Vagina (tissue), 2 donors: ENCODE data around the gene ARL5C.

ENCODE experiments used
- POLR2AphosphoS5 ChIP-seq, 2 donors: sonication (generic); formaldehyde crosslinking; IDR thresholded peaks; one replicate each; pipeline ENCODE4 v1.9.0; 2017; ENCODE audit warnings: antibody characterized with exemption in 2 of 2, mild to moderate bottlenecking in 2 of 2, low read depth in 1 of 2; ENCODE audit not compliant: insufficient read depth in 1 of 2
- TF ChIP-seq, protein P1 (sequence below), 3 experiments: fragments of 450-650 bp in 2 of 3; fragments of 200-600 bp in 1 of 3; sonication (generic) in 1 of 3; IDR thresholded peaks; one replicate each; pipeline ENCODE4 v1.5.1; 2017 to 2019; ENCODE audit warnings: antibody characterized with exemption in 3 of 3, mild to moderate bottlenecking in 2 of 3, moderate library complexity in 2 of 3

DNA sequence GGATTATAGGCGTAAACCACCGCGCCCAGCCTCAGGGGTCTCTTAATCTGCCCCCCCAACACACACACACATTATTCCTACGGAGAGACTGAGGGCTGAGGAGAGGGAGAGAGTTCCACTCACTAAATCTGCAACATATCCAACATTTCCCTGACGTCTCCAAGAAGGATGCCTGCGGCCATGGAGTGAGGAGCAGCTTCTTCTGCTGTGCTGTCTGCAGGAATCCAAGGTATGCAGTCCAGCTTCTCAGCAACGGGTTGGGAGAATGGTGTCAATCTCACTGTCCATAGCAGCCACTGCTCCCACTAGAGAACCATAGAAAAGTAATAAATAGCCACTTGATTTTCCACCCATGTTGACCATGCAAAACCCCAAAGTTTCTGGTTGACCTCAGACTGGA lies 9.5 kb downstream of the ARL5C start:
- TF ChIP-seq, protein P1, sequence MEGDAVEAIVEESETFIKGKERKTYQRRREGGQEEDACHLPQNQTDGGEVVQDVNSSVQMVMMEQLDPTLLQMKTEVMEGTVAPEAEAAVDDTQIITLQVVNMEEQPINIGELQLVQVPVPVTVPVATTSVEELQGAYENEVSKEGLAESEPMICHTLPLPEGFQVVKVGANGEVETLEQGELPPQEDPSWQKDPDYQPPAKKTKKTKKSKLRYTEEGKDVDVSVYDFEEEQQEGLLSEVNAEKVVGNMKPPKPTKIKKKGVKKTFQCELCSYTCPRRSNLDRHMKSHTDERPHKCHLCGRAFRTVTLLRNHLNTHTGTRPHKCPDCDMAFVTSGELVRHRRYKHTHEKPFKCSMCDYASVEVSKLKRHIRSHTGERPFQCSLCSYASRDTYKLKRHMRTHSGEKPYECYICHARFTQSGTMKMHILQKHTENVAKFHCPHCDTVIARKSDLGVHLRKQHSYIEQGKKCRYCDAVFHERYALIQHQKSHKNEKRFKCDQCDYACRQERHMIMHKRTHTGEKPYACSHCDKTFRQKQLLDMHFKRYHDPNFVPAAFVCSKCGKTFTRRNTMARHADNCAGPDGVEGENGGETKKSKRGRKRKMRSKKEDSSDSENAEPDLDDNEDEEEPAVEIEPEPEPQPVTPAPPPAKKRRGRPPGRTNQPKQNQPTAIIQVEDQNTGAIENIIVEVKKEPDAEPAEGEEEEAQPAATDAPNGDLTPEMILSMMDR (IDR thresholded peaks at IDR 0.05): no peak
- TF ChIP-seq POLR2AphosphoS5 (IDR thresholded peaks at IDR 0.05; ENCODE audit: insufficient read depth in 1 of 2, low read depth in 1 of 2): no peak
